AG09319 (cell line): ENCODE data around the gene GNAI3.
A peak's percentile ranks its signal among the peaks of the same experiment; 100 is the strongest.

ENCODE experiments used
- DNase-seq: peaks from one replicate; pipeline ENCODE4 v3.0.0-alpha.2; 2010; ENCODE audit warnings: low read depth; ENCODE audit errors: extremely low read depth
- CTCF ChIP-seq: IDR thresholded peaks from 2 replicates; pipeline ENCODE4 v1.5.1; 2011; ENCODE audit warnings: low read depth, mild to moderate bottlenecking, inconsistent platforms, low read length, moderate library complexity

Gene GNAI3

GRCh38 chr1:109539676-109540075 lies 8.7 kb upstream of the GNAI3 start, which contains the start of gene GPR61:
GPR61 (plus strand) TSS chr1:109539872; CDS start chr1:109543023, 3,151 bp downstream.
- no peak for DNase-seq
- no peak for TF ChIP-seq CTCF

- no peak for DNase-seq
- no peak for TF ChIP-seq CTCF
Measured at GRCh38 chr1:109541102-109541501, 7.3 kb upstream of the GNAI3 start.

GRCh38 chr1:109542657-109543056 lies 5.8 kb upstream of the GNAI3 start:
- no peak for DNase-seq
- no peak for TF ChIP-seq CTCF

- DNase-seq, result no peak
- TF ChIP-seq CTCF, result no peak
Measured at GRCh38 chr1:109543283-109543987, 5.0 kb upstream of the GNAI3 start.

GRCh38 chr1:109543988-109544735 lies 4.3 kb upstream of the GNAI3 start:
- no peak for DNase-seq
- no peak for TF ChIP-seq CTCF

GRCh38 chr1:109546311-109547109 lies 1.9 kb upstream of the GNAI3 start:
- DNase-seq, result peak; percentile 70
- TF ChIP-seq CTCF, result peak; percentile 74
